H1 (cell line): Measurements from ENCODE around the gene TSFM. TPM values are rescaled to one million over a fixed set of nuclear protein-coding genes. Genes with fewer than 3 reads are reported as not detected.

Experiments
- BACH1 ChIP-seq: IDR thresholded peaks from 2 replicates; pipeline ENCODE4 v1.6.1; 2012; ENCODE audit warnings: low read length, improper control_type of control experiment
- CEBPB ChIP-seq: IDR thresholded peaks from 2 replicates; pipeline ENCODE4 v1.6.1; 2012; ENCODE audit warnings: low read depth, low read length
- CREB1 ChIP-seq: IDR thresholded peaks from 2 replicates; pipeline ENCODE4 v1.6.1; 2012; ENCODE audit warnings: inconsistent platforms
- CTBP2 ChIP-seq: IDR thresholded peaks from 2 replicates; pipeline ENCODE4 v1.7.0; 2011; ENCODE audit warnings: borderline replicate concordance, mild to moderate bottlenecking, moderate library complexity, mixed read lengths, low read length; ENCODE audit not compliant: insufficient read depth, insufficient read length
- GABPA ChIP-seq: IDR thresholded peaks from 2 replicates; pipeline ENCODE4 v1.6.1; 2011; ENCODE audit warnings: mild to moderate bottlenecking, low read length, moderate library complexity, borderline replicate concordance; ENCODE audit not compliant: insufficient read depth
- JUND ChIP-seq: IDR thresholded peaks from 2 replicates; pipeline ENCODE4 v1.6.1; 2011; ENCODE audit warnings: mild to moderate bottlenecking, improper control_type of control experiment, low read length
- MAX ChIP-seq: IDR thresholded peaks from 2 replicates; pipeline ENCODE4 v1.6.1; 2012; ENCODE audit warnings: inconsistent platforms
- POLR2A ChIP-seq, 2 experiments: IDR thresholded peaks; 1 replicate in 1 of 2; 2 replicates in 1 of 2; pipeline ENCODE4 v1.6.1; 2011; ENCODE audit warnings: low read depth in 2 of 2, low read length in 2 of 2, mild to moderate bottlenecking in 2 of 2; ENCODE audit errors: control extremely low read depth in 1 of 2
- RAD21 ChIP-seq, 2 experiments: IDR thresholded peaks in 1 of 2; conservative IDR thresholded peaks in 1 of 2; 2 replicates each; pipeline ENCODE4 v1.6.1; 2011; ENCODE audit warnings: low read depth in 2 of 2, low read length in 2 of 2, improper control_type of control experiment in 1 of 2, inconsistent platforms in 1 of 2, mild to moderate bottlenecking in 1 of 2, moderate library complexity in 1 of 2
- polyA plus RNA-seq, 7 experiments: library from polyadenylated mRNA; depleted of rRNA in 3 of 7; stranded (reverse) in 5 of 7; unstranded in 2 of 7; fragments of >200 nt in 5 of 7; fragments of 200-250 nt in 2 of 7; gene quantifications; 1 replicate in 5 of 7; 2 replicates in 1 of 7; 4 replicates in 1 of 7; pipeline versions ENCODE4 v1.2.1 to v1.2.3, GENCODE V29; 2011 to 2013; ENCODE audit warnings: missing spikeins in 2 of 7, mixed read lengths in 2 of 7
- total RNA-seq: library from RNA; stranded (reverse); fragmentation: NEBNext Ultra II Directional; extraction: Animal tissue kit (Norgen Biotek cat#: 25700); gene quantifications from 2 replicates; pipeline ENCODE4 v1.2.1, GENCODE V29; 2021
- TF ChIP-seq, protein P1 (sequence below), 3 experiments: IDR thresholded peaks; 1 replicate in 2 of 3; 2 replicates in 1 of 3; pipeline versions ENCODE4 v1.5.1 to v1.6.1; 2011; ENCODE audit warnings: low read length in 3 of 3, mild to moderate bottlenecking in 3 of 3, inconsistent platforms in 2 of 3, low read depth in 1 of 3, moderate library complexity in 1 of 3; ENCODE audit not compliant: insufficient read depth in 1 of 3; ENCODE audit errors: control extremely low read depth in 1 of 3

Gene TSFM
- total and polyA plus RNA-seq, 2 of the 8 experiments (the other 6 are each of a cell fraction or from before 2014, with no cell fraction given), result 17.4 to 49.8 TPM

DNA sequence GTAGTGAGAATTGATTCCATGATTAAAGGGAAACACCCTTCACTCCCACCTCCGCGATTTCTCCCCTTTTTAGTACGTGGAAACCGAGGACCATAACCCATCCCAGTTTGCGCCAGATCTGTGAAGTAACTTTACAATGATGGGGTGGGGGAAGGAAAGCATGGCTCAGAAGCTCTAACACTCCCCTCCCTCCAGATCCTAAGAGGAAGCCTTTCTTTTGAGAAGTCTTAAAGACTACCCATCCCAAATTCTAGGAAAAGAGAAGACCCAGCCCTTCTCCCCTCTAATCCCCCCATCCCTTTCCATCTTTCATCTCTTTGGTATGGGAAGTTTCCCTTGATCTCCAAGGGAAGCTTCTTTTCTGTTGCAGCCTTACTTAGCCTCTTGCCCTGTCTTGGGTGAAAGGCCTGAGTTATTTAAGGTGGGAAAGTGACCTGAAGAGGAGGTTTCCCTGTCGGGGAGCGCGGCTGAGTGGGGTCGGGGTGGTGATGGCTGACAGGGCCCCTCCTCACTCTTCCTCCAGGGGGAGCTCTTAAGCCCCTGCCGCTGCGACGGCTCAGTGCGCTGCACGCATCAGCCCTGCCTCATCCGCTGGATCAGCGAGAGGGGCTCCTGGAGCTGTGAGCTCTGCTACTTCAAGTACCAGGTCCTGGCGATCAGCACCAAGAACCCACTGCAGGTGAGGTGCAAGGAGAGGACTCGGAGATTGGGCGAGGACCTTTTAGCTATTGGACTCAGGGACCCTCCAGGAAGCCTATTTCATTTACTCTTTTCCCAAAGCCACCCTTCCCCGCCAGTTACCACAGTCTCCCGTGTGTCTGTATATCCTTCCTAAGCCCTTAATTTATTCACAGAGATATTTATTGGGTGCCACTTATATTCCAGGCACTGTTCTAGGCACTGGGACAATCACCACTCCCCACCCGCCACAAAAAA lies 25.9 kb upstream of the TSFM start (continued):
- TF ChIP-seq CREB1 (peak; percentile 61), GABPA (peak; percentile 65; the same call in 1 of the 2 replicates), POLR2A (IDR thresholded peaks at IDR 0.05; ENCODE audit: control extremely low read depth in 1 of 2, low read depth in 2 of 2, low read length in 2 of 2) (no peak), BACH1 (no peak), JUND (0 out of 2 replicates have a peak, but pooled peaks have one; percentile 33), CTBP2 (no peak), CEBPB (no peak), RAD21 (IDR thresholded peaks at IDR 0.05 in 1 of 2, conservative IDR thresholded peaks at IDR 0.05 in 1 of 2; ENCODE audit: low read depth in 2 of 2, low read length in 2 of 2) (peak; percentile 33 to 54; a peak in 3 of 4 replicates), MAX (0 out of 2 replicates have a peak, but pooled peaks have one; percentile 34)
- TF ChIP-seq, protein P1, sequence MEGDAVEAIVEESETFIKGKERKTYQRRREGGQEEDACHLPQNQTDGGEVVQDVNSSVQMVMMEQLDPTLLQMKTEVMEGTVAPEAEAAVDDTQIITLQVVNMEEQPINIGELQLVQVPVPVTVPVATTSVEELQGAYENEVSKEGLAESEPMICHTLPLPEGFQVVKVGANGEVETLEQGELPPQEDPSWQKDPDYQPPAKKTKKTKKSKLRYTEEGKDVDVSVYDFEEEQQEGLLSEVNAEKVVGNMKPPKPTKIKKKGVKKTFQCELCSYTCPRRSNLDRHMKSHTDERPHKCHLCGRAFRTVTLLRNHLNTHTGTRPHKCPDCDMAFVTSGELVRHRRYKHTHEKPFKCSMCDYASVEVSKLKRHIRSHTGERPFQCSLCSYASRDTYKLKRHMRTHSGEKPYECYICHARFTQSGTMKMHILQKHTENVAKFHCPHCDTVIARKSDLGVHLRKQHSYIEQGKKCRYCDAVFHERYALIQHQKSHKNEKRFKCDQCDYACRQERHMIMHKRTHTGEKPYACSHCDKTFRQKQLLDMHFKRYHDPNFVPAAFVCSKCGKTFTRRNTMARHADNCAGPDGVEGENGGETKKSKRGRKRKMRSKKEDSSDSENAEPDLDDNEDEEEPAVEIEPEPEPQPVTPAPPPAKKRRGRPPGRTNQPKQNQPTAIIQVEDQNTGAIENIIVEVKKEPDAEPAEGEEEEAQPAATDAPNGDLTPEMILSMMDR (IDR thresholded peaks at IDR 0.05; ENCODE audit: control extremely low read depth in 1 of 3, insufficient read depth in 1 of 3, low read depth in 1 of 3, low read length in 3 of 3), result peak; percentile 83 to 98 (median 97)
